Activated T-cell treated with anti-CD3 and anti-CD28 coated beads, Interleukin-2, amount 50 U/mL, for 24 hours (primary cell): ENCODE measurements around the gene SLC4A1.
A peak's percentile ranks its signal among the peaks of the same experiment; 100 is the strongest.

Experiments used
- DNase-seq: peaks from one replicate; pipeline ENCODE4 v3.0.0-alpha.2; 2020
- H3K27ac Mint-ChIP-seq: 2 replicates; pipeline ENCODE4 v1.8.0; 2020; ENCODE audit warnings: mild to moderate bottlenecking, mixed read lengths
- H3K27me3 Mint-ChIP-seq: 2 replicates; pipeline ENCODE4 v1.8.0; 2020; ENCODE audit warnings: mixed read lengths
- H3K36me3 Mint-ChIP-seq: 2 replicates; pipeline ENCODE4 v1.8.0; 2020; ENCODE audit warnings: low read depth, mixed read lengths
- H3K4me1 Mint-ChIP-seq: 2 replicates; pipeline ENCODE4 v1.8.0; 2020; ENCODE audit warnings: low read depth, mixed read lengths
- H3K4me3 Mint-ChIP-seq: 2 replicates; pipeline ENCODE4 v1.8.0; 2020; ENCODE audit warnings: mild to moderate bottlenecking, moderate library complexity, mixed read lengths
- H3K9me3 Mint-ChIP-seq: 2 replicates; pipeline ENCODE4 v1.8.0; 2020; ENCODE audit warnings: mixed read lengths

SLC4A1 gene

GRCh38 chr17:44267818-44268490 is at the start of gene SLC4A1:
Gene SLC4A1 (minus strand): TSS chr17:44268135. CDS start chr17:44262866, 5,269 bp downstream.
- Mint-ChIP-seq H3K4me3 (no peak within 1 kb of the TSS), H3K4me1 (no peaks in the 10 kb centered on the region), H3K27ac (no peak within 1 kb of the TSS), H3K36me3 (no peaks in the 10 kb centered on the region), H3K27me3 (no peaks in the 10 kb centered on the region), H3K9me3 (no peaks in the 10 kb centered on the region)
- no peak for DNase-seq

DNA sequence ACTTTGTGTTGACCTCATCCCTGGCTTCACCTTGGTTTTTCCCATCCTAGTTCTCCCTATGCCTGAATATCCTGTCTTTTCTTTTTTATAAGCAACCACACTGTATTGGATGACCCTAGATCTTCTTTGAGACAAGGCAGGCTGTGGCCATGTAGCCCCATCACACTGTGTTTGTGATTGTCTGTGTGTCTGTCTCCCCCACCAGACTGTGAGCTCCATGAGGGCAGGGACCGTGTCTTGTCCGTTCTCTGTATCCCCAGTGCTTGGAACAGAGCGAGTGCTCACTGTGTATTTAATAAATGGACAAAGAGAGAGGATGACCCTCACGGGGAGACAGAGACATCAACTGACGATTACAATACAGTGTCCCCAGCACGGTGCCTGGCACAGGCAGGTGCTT is 49.6 kb upstream of the SLC4A1 start:
- peaks cover 14% of the 10 kb centered on the region for H3K4me1 Mint-ChIP-seq
- no peak overlapping the region for H3K4me3 Mint-ChIP-seq
- peaks cover 37% of the 10 kb centered on the region for H3K36me3 Mint-ChIP-seq
- peaks cover 51% of the 10 kb centered on the region for H3K27me3 Mint-ChIP-seq
- DNase-seq = no peak
- no peak overlapping the region for H3K27ac Mint-ChIP-seq
- H3K9me3 Mint-ChIP-seq = no peaks in the 10 kb centered on the region

- peaks cover 22% of the 10 kb centered on the region for H3K36me3 Mint-ChIP-seq
- peaks cover 51% of the 10 kb centered on the region for H3K27me3 Mint-ChIP-seq
- no peak overlapping the region for H3K27ac Mint-ChIP-seq
- peaks cover 13% of the 10 kb centered on the region for H3K4me1 Mint-ChIP-seq
- no peak for DNase-seq
- H3K9me3 Mint-ChIP-seq = no peaks in the 10 kb centered on the region
- peak overlapping the region; percentile 71 for H3K4me3 Mint-ChIP-seq
Measured at GRCh38 chr17:44315760-44316731, 48.1 kb upstream of the SLC4A1 start.

GRCh38 chr17:44314869-44315661 is 47.1 kb upstream of the SLC4A1 start:
- peak; percentile 71 for DNase-seq
- Mint-ChIP-seq H3K27ac (peak overlapping the region; percentile 47), H3K4me1 (peaks cover 13% of the 10 kb centered on the region)

GRCh38 chr17:44314524-44314868 is 46.6 kb upstream of the SLC4A1 start:
- Mint-ChIP-seq H3K4me3 (peak overlapping the region; percentile 38), H3K27me3 (peaks cover 54% of the 10 kb centered on the region), H3K27ac (no peak overlapping the region), H3K36me3 (peaks cover 6% of the 10 kb centered on the region), H3K4me1 (peaks cover 13% of the 10 kb centered on the region), H3K9me3 (no peaks in the 10 kb centered on the region)
- DNase-seq = no peak

More at GRCh38 chr17:44314869-44315661, 47.1 kb upstream of the SLC4A1 start:
- Mint-ChIP-seq H3K4me3 (peak overlapping the region; percentile 71), H3K27me3 (peaks cover 51% of the 10 kb centered on the region), H3K9me3 (no peaks in the 10 kb centered on the region), H3K36me3 (peaks cover 12% of the 10 kb centered on the region)

DNA sequence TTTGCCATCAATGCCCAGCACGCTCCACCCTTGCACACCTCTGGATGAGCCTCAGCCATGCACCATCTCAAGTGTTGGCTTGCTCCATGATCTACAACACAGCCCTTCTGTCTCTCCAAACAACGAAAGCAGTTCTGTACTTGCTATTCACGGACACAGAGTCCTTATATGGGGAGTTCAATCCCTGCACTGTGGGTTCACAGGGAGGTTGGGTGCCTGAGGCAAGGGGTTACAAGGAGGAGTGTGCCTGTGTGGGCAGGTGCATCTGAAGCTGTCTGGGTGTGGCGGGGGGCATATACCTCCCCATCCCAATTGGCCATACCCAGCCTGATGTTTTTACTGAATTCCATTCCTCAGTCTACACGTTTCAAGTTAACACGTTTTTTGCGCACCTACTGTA is 46.1 kb upstream of the SLC4A1 start:
- Mint-ChIP-seq H3K36me3 (peaks cover 2% of the 10 kb centered on the region), H3K27ac (no peak overlapping the region), H3K9me3 (no peaks in the 10 kb centered on the region), H3K27me3 (peaks cover 54% of the 10 kb centered on the region), H3K4me1 (peaks cover 17% of the 10 kb centered on the region), H3K4me3 (peak overlapping the region; percentile 35)
- DNase-seq = no peak

DNA sequence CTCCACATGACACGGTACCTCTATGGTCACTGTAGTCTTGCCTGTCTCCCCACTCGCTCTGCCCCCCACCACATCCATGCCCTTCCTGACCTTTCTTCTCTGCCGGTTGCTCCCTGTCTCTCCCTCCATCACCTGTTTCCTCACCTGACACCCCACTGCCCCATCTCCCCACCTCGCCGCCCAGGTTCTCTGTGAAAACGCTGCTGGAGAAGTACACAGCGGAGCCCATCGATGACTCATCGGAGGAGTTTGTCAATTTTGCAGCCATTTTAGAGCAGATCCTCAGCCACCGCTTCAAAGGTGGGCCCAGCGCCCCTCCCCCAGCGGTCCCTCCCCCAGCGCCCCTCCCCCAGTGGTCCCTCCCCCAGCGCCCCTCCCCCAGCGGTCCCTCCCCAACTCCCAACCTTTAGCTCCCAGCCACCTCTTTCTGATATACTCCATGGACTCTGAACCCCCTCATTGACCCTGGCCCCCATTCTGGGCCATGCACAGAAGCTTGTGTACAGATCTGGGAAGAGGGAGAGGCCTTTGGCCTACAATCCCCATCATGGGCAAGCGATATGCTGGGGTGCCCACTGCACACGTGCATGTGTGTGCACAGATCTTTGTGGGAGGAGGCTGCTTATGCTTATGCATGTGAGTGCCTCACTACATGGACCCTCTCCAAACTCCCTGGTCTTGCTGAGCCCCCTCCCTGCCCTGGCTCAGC is 44.6 kb upstream of the SLC4A1 start:
- no peaks in the 10 kb centered on the region for H3K9me3 Mint-ChIP-seq
- H3K27ac Mint-ChIP-seq = no peak overlapping the region
- no peaks in the 10 kb centered on the region for H3K36me3 Mint-ChIP-seq
- peaks cover 48% of the 10 kb centered on the region for H3K27me3 Mint-ChIP-seq
- peaks cover 22% of the 10 kb centered on the region for H3K4me1 Mint-ChIP-seq
- no peak for DNase-seq
- H3K4me3 Mint-ChIP-seq = no peak overlapping the region

DNA sequence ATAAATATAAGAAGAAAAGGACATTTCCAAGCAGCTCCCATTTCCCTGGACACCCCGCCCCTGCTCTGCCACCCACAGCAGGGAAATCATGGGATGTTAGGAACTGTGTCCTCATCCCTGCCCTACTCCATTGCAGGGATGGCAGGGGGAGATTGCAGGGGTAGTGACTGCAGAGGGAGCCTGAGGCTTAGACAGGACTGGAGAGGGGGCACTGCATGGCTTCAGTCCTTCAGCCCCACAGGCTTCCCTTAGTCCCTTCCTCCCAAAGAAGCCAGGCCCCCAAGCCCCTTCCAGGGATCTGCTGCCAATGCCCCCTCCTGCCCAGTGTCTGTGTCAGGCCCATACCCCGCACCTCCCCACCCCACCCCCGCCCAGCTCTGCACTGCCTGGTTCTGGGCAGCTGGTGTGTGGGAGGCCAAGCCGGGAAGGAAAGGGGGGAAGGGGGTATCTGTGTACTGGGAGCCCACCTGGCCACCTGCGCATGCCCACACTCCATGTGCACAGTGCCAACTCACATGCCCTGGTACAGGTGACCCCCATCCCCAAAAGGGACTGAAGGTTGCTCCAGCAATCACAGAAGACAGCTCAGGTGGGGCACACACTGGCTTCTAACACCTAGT is 43.7 kb upstream of the SLC4A1 start:
- DNase-seq = no peak
- Mint-ChIP-seq H3K4me3 (no peak overlapping the region), H3K27me3 (peaks cover 48% of the 10 kb centered on the region), H3K36me3 (no peaks in the 10 kb centered on the region), H3K27ac (no peak overlapping the region), H3K4me1 (peaks cover 24% of the 10 kb centered on the region), H3K9me3 (no peaks in the 10 kb centered on the region)

DNA sequence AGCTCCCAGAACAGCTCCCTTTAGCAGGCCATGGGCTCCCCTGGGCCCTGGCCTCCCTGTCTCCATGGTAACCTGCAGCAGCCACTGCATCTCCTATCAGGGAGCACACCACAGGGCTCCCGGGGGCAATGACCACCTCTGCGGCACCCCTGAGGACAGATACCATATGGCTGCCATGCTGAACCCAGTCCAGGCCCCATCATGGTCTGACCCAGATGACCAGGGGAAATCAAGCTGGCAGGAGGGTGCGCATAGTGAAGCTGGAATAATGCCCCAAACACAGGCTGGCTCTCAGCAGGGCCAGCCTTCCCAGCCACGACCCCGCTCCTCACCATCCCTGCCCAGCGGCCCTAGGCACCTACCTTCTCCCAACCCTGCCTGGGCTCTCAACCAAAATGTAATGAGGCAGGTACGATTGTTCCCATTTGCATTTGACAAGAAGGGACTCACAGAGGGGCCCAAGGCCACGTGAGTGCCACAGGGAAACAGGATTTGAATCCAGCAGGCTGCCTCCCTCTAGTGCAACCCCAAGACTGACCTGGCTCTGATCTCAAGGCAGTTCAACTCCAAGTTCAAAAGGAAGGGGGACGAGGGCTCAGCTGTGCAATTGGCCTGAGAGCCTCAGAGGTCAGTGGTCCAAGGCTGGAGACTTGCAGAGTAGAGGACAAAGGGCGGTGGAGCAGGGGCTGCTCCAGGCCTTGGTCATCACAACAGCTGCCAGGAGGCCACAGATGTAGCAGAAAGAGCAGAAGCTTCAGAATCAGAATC is 42.9 kb upstream of the SLC4A1 start:
- H3K36me3 Mint-ChIP-seq = no peaks in the 10 kb centered on the region
- no peak for DNase-seq
- peaks cover 18% of the 10 kb centered on the region for H3K4me1 Mint-ChIP-seq
- H3K27me3 Mint-ChIP-seq = peaks cover 46% of the 10 kb centered on the region
- H3K9me3 Mint-ChIP-seq = no peaks in the 10 kb centered on the region
- H3K27ac Mint-ChIP-seq = no peak overlapping the region
- no peak overlapping the region for H3K4me3 Mint-ChIP-seq

DNA sequence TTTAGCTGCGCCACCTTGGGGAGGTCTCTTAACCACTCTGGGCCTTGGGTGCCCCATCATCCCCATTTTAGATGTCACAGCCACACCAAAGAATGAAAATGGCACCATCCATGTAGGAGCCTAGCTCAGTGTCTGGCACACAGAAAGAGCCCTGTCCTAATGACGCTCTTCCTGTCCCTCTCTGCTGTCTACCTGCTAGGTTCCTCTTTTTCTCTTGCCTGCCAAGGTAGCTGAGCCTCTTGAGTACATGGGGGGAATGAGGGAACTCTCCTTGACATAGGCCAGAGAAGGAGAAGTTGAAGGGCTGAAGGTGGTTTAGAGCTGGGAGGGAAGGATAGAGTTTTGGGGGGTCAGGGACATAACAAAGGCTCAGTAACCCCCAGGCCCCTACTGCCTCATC is 42.3 kb upstream of the SLC4A1 start:
- Mint-ChIP-seq H3K27me3 (peaks cover 42% of the 10 kb centered on the region), H3K4me1 (peaks cover 13% of the 10 kb centered on the region), H3K27ac (no peak overlapping the region), H3K36me3 (no peaks in the 10 kb centered on the region), H3K9me3 (no peaks in the 10 kb centered on the region), H3K4me3 (no peak overlapping the region)
- DNase-seq = no peak

DNA sequence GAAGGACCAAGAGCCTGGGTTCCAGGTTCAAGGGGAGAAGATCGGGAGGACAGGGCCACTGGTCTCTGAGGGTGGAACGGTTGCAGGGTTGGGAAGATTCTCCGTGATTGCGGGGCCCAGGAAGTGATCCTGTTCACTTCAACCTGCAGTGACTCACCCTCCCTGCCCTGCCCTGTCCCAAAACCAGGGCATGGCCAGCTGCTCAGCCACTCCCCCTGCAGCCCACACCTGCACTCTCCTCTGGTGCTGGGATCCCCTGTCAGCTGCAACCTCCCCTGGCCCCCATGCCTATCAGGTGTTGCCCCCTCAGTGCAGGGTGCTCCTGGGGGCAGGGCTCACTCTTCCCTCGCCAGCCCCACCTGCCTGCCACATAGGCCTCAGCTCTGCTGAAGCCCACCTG is 41.5 kb upstream of the SLC4A1 start:
- peak overlapping the region; percentile 29 for H3K4me3 Mint-ChIP-seq
- peaks cover 40% of the 10 kb centered on the region for H3K27me3 Mint-ChIP-seq
- peaks cover 11% of the 10 kb centered on the region for H3K4me1 Mint-ChIP-seq

GRCh38 chr17:44308865-44309264 is 40.9 kb upstream of the SLC4A1 start:
- Mint-ChIP-seq H3K4me1 (peaks cover 11% of the 10 kb centered on the region), H3K9me3 (no peaks in the 10 kb centered on the region), H3K27ac (no peak overlapping the region), H3K36me3 (no peaks in the 10 kb centered on the region), H3K4me3 (peak overlapping the region; percentile 29), H3K27me3 (peaks cover 37% of the 10 kb centered on the region)
- DNase-seq = no peak

More for the DNA sequence above, 41.5 kb upstream of the SLC4A1 start:
- Mint-ChIP-seq H3K27ac (no peak overlapping the region), H3K9me3 (no peaks in the 10 kb centered on the region), H3K36me3 (no peaks in the 10 kb centered on the region)
- no peak for DNase-seq

DNA sequence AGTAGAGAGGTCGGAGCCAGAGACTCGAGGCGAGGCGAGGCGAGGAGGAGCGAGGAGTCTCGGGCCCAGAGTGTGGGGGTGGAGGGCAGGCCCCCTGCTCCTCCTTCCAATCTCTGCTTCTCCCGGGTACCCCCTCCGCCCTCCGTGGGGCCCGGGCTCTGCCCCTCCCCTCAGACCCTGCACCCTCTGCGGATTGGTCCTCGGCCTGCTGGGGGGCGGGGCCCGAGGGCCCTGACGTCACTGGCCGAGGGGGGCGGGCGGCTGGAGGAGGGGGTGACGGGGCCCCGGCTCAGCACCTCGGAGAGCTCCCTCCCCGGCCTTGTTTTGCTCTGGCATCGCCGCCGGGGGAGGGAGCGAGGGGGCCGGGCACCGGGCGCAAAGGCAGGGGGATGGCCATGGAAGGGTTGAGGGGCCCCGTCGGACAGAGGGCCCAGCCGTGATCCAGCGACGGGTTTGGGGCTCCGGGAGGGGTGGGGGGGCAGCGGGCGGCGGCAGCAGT is 40.4 kb upstream of the SLC4A1 start, which contains the start of gene RUNDC3A:
TSS of gene RUNDC3A (plus strand) at position 282 of the 499 bp plus-strand sequence. CDS start 232 bp downstream, outside the sequence.
- H3K27ac Mint-ChIP-seq = no peak within 1 kb of the TSS
- H3K9me3 Mint-ChIP-seq = no peaks in the 10 kb centered on the region
- peak within 1 kb of the TSS; percentile 29 for H3K4me3 Mint-ChIP-seq
- peaks cover 36% of the 10 kb centered on the region for H3K27me3 Mint-ChIP-seq
- H3K4me1 Mint-ChIP-seq = peaks cover 11% of the 10 kb centered on the region
- no peaks in the 10 kb centered on the region for H3K36me3 Mint-ChIP-seq
- peak; percentile 90 for DNase-seq
